Measurements from ENCODE around the gene CDC42EP1. TPM values are rescaled to one million over a fixed set of nuclear protein-coding genes. Genes with fewer than 3 reads are reported as not detected.

Gene CDC42EP1
- total RNA-seq, 1 experiment from 2014 or later, result 62.5 TPM

DNA sequence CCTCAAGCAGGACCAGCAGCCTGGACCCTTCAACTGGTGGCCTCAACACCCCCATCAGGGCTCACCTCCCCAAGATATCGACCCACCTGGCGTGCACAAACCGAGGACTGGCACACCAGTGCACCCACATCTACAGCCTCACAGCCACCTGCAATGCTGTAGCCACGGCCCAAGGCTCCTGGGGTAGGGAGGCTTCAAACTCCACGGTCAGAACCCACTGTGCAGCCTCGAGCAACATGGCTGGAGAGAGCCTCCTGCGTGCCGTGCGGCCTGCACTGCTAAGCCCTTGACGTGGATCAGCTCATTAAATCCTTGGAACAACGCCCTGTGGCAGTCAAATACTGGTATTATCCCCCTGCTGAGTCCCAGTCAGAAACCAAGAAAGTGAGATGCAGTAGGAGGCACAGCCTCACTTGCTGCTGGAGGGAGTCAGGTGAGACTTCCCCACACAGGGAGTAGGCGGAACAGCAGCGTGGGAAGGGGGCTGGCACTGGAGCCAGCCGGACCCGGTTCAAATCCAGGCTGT, 45.7 kb upstream of the CDC42EP1 start:
- Histone ChIP-seq H3K36me3 (ENCODE audit: control insufficient read depth, insufficient read depth, low read length) (no peaks in the 10 kb centered on the region; the same call in 1 of the 2 replicates), H3K4me3 (ENCODE audit: low read depth in 2 of 2, low read length in 2 of 2) (no peak overlapping the region), H3K27me3 (ENCODE audit: control insufficient read depth, insufficient read depth, low read length) (no peaks in the 10 kb centered on the region), H3K27ac (ENCODE audit: low read length) (peak overlapping the region; percentile 88), H3K9me3 (ENCODE audit: control insufficient read depth, insufficient read depth, low read depth, low read length) (no peaks in the 10 kb centered on the region), H3K4me1 (ENCODE audit: control insufficient read depth, insufficient read depth, low read length) (peaks cover 47% of the 10 kb centered on the region)
- DNase-seq (ENCODE audit: low read depth, low spot score), result no peak
- ChIA-PET POLR2A (no interaction called here), CTCF (no interaction called here)
- in situ Hi-C loops (cut with HindIII; ENCODE audit: low pct_unique_long_range_greater_than_20kb, low sequenced_read_pairs), result no loop called here
- no TSS peak for BruUV-seq (replicated peaks)
- TF ChIP-seq, protein P1, sequence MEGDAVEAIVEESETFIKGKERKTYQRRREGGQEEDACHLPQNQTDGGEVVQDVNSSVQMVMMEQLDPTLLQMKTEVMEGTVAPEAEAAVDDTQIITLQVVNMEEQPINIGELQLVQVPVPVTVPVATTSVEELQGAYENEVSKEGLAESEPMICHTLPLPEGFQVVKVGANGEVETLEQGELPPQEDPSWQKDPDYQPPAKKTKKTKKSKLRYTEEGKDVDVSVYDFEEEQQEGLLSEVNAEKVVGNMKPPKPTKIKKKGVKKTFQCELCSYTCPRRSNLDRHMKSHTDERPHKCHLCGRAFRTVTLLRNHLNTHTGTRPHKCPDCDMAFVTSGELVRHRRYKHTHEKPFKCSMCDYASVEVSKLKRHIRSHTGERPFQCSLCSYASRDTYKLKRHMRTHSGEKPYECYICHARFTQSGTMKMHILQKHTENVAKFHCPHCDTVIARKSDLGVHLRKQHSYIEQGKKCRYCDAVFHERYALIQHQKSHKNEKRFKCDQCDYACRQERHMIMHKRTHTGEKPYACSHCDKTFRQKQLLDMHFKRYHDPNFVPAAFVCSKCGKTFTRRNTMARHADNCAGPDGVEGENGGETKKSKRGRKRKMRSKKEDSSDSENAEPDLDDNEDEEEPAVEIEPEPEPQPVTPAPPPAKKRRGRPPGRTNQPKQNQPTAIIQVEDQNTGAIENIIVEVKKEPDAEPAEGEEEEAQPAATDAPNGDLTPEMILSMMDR (IDR thresholded peaks at IDR 0.05), result no peak
- TF ChIP-seq SIN3A (IDR thresholded peaks at IDR 0.05; ENCODE audit: borderline replicate concordance, insufficient read depth, low read depth, low read length) (no peak), POLR2AphosphoS5 (IDR thresholded peaks at IDR 0.05; ENCODE audit: low read depth, low read length) (no peak), TCF7L2 (IDR thresholded peaks at IDR 0.05; ENCODE audit: low read depth, low read length) (no peak)
- TF ChIP-seq, protein P2, sequence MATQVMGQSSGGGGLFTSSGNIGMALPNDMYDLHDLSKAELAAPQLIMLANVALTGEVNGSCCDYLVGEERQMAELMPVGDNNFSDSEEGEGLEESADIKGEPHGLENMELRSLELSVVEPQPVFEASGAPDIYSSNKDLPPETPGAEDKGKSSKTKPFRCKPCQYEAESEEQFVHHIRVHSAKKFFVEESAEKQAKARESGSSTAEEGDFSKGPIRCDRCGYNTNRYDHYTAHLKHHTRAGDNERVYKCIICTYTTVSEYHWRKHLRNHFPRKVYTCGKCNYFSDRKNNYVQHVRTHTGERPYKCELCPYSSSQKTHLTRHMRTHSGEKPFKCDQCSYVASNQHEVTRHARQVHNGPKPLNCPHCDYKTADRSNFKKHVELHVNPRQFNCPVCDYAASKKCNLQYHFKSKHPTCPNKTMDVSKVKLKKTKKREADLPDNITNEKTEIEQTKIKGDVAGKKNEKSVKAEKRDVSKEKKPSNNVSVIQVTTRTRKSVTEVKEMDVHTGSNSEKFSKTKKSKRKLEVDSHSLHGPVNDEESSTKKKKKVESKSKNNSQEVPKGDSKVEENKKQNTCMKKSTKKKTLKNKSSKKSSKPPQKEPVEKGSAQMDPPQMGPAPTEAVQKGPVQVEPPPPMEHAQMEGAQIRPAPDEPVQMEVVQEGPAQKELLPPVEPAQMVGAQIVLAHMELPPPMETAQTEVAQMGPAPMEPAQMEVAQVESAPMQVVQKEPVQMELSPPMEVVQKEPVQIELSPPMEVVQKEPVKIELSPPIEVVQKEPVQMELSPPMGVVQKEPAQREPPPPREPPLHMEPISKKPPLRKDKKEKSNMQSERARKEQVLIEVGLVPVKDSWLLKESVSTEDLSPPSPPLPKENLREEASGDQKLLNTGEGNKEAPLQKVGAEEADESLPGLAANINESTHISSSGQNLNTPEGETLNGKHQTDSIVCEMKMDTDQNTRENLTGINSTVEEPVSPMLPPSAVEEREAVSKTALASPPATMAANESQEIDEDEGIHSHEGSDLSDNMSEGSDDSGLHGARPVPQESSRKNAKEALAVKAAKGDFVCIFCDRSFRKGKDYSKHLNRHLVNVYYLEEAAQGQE (IDR thresholded peaks at IDR 0.05; ENCODE audit: insufficient read depth in 1 of 2, low read depth in 2 of 2, low read length in 1 of 2), result no peak
- intact Hi-C loops (cut with micrococcal nuclease; ENCODE audit: unreplicated experiment), result no loop called here
- peak; percentile 12; the same call in 1 of the 2 replicates for ATAC-seq

DNA sequence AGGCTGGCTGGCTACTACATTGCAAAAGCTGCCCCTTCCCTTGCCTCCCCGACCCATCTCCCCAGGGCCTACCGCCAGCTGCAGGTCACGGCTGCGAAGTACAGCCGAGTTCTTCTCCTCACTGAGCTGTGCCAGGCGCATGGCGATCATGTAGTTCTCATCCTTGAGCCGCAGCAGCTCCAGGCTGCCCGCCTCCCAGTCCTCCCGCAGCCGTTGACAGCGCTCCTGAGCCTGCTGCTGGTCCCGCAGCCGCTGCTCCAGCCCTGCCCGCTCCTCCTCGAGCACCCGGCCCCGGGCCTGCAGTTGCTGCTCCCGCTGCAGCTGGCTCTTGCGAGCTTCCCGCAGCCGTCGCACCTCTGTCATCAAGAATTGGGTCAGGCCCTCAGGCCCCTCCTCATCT, 44.4 kb upstream of the CDC42EP1 start:
- TF ChIP-seq TCF7L2 (IDR thresholded peaks at IDR 0.05; ENCODE audit: low read depth, low read length), result no peak
- TF ChIP-seq, protein P1 (IDR thresholded peaks at IDR 0.05), result no peak
- no peak for TF ChIP-seq POLR2AphosphoS5 (IDR thresholded peaks at IDR 0.05; ENCODE audit: low read depth, low read length)
- TF ChIP-seq, protein P2 (IDR thresholded peaks at IDR 0.05; ENCODE audit: insufficient read depth in 1 of 2, low read depth in 2 of 2, low read length in 1 of 2), result no peak
- no peak for TF ChIP-seq SIN3A (IDR thresholded peaks at IDR 0.05; ENCODE audit: borderline replicate concordance, insufficient read depth, low read depth, low read length)
- CTCF ChIA-PET, result no interaction called here
- no peaks in the 10 kb centered on the region for H3K27me3 ChIP-seq (ENCODE audit: control insufficient read depth, insufficient read depth, low read length)
- DNase-seq (ENCODE audit: low read depth, low spot score) (no peak), ATAC-seq (no peak)
- H3K27ac ChIP-seq (ENCODE audit: low read length), result peak overlapping the region; percentile 69
- H3K9me3 ChIP-seq (ENCODE audit: control insufficient read depth, insufficient read depth, low read depth, low read length), result no peaks in the 10 kb centered on the region
- H3K4me3 ChIP-seq (ENCODE audit: low read depth in 2 of 2, low read length in 2 of 2), result no peak overlapping the region
- no TSS peak for BruUV-seq (replicated peaks)
- POLR2A ChIA-PET, result interaction anchor here (0.6 kb wide), 1 partner anchor 17 kb away, joined by 7 read pairs; no protein-coding TSS in a partner anchor
- no peaks in the 10 kb centered on the region; the same call in 1 of the 2 replicates for H3K36me3 ChIP-seq (ENCODE audit: control insufficient read depth, insufficient read depth, low read length)
- intact Hi-C loops (cut with micrococcal nuclease; ENCODE audit: unreplicated experiment) (no loop called here), in situ Hi-C loops (cut with HindIII; ENCODE audit: low pct_unique_long_range_greater_than_20kb, low sequenced_read_pairs) (no loop called here)
- H3K4me1 ChIP-seq (ENCODE audit: control insufficient read depth, insufficient read depth, low read length), result peaks cover 46% of the 10 kb centered on the region
